GM21423 (cell line): ENCODE results near the gene TRIM27.
"Not testable (repeated sequence)": the region's sequence is repeated elsewhere in the genome, so short reads cannot be mapped to it uniquely, and the experiment has no call there.

ENCODE experiments used
- ATAC-seq: cut with Tn5 transposase; IDR thresholded peaks from one replicate; pipeline ENCODE4 v1.9.1; 2021; ENCODE audit warnings: mild to moderate bottlenecking, moderate library complexity; ENCODE audit not compliant: unreplicated experiment

TRIM27 gene

DNA sequence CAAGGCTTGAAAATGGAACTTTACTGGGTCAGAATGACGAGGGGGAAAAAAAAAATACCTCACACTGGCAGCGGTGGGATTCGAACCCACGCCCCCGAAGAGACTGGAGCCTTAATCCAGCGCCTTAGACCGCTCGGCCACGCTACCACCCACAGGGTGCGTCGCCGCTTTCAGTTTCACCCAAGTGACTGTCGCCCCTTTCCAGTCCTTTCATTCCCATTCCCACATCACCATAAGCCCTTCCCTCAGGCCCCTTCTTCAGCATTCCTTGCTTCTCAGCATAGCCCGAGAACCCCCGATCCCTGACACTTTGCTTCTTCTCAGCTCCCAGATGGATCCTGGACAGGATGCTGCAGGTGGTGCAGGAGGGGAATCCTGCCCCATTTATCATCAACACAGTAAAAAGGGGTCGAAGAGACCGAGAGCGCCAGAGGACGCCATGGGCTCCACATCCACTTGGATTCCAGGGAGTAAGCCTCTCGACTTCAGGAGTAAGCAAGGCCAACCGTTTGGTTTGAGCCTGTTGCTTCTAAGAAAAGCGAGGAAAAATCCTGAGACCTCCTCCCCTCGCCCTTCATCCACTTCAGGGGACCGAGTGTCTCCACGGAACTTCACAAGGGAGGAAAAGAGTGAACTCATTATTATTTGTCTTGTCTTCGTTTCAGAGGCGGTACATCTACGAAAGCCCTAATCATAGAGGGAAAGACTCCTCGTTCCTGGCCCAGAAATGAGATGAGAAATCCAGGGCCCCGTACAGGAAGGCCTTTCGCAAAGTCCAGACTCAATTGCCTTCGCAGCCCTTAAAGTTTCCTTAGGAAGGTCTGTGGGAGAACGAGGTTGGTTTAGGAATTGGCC lies 20.0 kb upstream of the TRIM27 start:
- ATAC-seq, result no peak

DNA sequence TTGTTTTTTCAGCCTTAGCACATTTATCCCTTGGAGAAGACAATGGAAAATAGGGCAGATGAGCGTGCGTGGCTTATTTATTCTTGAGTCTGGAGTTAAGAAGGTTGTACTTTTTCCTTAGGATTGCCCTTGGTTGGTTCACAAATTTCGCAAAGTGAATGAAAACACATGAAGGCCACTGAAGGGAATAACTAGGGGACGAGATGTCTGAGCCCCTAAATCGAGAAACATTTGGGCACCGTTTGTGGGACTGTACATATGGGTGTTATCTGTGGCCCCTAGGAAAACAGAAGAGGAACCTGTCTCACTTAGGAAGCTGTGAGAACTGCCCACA lies 19.4 kb upstream of the TRIM27 start:
- ATAC-seq, result no peak

DNA sequence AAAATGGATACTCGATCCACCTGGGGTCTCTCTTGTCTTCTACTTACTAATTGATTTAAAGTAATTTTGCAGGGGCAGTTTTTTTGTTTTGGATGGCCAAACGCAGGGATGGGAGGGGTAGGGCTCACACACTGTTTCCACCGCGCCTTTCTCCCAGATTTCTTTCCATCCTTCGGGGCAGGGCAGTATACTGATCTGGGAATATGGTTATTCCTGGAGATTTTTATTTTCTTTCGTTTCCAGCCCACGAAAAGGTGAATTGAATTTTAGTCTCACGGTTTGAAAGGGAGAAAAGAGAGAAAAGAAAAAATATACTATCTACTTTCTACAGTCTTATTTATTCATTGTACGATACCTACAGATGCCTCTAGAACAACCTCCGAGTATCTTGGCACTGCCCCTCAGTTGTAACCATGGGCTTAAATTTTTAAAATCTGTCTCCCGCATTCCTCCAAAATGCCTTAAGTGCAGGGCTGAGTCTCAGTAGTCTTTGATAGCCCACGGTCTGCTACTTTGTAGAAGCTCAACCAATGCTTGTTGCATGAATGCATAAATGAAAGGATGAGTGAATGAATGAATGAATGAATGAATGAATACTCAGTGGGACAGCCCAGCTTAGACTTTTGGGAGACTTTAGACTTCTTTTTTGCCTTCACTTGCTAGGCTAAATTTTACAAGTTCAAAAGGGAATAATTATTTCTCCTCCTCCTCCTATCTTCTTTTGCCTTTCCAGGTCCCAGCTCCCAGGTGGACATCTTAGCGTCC lies 18.1 kb upstream of the TRIM27 start:
- ATAC-seq, result no peak

DNA sequence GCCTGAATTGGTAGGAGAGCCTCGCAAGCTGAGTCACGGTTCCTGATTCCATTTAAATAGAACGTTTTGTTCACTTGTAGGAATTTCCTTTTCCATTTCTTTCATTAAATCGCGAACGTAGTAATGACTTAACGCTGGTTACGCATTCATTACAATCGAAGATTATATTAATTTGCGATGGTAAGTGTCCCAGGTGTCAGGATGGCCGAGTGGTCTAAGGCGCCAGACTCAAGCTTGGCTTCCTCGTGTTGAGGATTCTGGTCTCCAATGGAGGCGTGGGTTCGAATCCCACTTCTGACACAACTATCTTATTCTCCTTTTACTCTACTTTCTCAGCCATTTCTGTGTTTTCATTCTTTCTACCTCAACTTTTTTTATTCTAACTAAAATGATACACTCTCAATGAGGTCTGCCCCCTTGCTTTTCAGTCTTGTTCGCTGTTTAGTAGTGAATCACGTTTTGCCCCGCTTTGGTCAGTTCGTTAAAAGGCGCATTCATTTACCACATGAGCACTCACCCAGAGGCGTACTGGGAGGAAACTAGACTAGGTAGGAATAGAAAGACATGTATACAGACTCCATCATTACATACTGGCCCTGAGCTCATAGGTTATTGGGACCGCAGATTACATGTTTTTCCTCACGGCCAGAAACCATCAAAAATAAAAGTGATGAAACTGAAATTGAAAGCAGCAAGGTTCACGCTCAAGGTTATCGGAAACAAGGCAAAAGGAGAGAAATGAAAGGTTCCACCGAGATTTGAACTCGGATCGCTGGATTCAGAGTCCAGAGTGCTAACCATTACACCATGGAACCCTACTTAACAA lies 17.3 kb upstream of the TRIM27 start:
- peak; percentile 54 for ATAC-seq

DNA sequence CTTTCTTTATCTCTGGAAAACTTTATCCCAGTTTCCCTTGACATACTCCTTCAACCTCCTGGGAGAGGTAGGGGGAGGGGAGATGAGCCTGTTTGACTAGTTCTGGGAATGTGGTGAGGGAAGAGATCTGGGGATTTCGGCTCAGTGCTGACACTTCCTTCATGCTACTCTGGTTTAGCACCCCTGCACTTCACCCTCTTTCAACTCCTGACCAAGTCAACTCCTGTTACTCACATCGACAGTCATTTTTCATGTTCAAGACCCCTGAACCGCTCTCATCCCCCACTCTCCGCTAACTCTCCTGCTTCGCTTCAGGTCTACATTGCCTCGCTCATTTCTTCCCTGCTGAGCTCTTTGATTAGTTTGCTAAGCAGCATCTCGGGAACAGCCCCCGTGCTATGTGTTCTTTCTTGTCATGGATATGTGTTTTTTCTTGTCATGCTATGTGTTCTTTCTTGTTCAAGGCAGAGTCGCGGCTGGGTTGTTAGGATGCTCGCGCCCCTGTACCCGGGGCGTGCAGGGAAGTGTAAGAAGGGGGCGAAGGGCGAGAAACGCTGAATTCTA lies 16.6 kb upstream of the TRIM27 start:
- ATAC-seq, result peak; percentile 30

DNA sequence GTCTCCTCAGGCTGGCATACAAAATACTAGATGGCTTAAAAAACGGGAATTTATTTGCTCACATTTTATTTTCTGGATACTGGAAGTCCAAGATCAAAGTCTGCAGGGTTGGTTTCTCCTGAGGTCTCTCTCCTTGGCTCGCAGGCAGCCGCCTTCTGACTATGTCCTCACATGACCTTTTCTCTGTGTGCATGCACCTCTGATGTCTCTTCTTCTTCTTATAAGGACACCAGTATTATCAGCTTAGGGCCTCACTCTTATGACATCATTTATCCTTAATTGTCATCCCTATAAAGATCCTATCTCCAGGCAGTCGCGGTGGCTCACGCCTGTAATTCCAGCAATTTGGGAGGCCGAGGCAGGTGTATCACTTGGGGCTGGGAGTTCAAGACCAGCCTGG lies 9.3 kb upstream of the TRIM27 start:
- no peak for ATAC-seq

DNA sequence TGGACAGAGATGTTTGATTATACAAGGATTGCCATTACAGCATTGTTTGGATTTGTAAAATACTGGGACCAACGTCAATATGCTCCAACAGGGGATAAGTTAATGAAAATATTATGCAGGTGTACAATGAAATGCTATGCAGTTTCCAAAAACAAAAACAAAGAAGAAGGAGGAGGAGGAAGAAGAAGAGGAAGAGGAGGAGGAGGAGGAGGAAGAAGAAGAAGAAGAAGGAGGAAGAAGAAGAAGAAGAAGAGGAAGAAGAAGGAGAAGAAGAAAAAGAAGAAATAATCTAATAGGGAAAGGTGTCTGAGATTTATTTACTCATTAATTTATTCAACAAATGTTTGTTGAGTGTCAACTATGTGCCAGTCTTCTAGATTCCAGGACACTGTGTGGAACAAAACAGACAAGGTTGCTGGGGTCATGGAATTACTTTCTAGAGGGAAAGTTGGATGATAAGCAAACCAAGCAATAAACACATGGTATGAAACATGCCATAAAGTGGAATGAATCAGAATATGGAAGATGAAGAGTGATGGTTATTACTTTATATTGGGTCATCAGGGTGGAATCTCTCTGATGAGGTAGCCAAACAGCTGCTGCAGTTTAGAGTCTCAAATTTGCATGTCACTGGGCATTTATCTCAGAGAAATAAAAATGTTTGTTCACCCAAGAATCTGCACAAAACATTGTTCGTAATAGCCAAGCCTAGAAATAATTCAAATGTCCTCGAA lies 6.3 kb upstream of the TRIM27 start:
- no peak for ATAC-seq

DNA sequence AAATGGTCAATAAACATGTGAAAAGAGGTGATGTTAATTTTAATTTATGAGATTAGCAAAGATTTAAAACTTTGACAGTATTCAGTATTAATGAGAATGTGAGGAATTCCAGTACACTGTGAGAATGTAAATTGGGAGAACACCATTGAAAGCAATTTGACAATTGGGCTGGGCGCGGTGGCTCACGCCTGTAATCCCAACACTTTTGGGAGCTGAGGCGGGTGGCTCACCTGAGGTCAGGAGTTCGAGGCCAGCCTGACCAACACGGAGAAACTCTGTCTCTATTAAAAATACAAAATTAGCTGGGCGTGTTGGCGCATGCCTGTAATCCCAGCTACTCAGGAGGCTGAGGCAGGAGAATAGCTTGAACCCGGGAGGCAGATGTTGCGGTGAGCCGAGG lies 5.6 kb upstream of the TRIM27 start:
- ATAC-seq, result not testable (repeated sequence)

DNA sequence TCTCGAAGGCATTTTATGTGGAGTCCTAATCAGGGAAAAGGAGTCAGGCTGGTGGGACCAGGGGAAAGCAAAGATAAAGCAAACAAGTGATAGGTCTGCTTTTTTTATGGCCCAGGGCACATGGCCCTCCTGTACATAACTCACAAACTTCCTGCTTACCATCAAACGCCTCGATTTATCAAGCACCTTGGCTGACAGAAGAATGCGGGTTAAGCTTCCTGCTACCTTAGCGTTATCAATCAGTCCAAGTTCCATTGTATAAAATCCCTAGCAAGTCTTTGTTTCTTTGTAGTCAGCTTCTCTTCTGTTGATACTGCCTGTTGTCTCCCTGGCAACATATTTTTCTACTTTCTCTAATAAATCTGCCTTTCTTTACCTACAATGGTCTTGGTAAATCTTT lies 4.1 kb upstream of the TRIM27 start:
- ATAC-seq, result no peak

DNA sequence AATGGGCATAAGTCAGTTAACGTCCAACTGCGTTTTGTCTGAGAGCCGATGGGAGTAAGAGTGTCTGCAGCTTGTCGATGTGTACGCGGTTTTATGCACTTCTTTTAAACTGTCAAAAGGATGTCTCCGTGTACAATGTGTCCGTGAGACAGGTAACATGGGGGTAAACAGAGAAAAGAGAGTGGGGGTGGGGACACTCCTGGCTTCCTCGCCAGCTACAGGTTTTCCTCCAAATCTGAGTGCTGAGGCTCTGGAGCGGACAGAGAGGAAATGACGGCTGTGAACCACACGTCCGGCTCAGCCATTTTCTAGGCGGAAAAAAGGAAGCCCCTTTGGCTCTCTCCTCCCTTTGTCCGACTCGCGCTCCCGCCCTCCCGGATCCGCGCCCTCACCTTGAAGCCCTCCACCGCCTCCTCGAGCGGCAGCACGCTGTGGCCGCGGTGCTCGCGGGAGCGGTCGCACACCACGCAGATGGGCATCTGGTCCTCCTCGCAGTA lies 916 bp downstream of the TRIM27 start:
- ATAC-seq, result peak; percentile 29

DNA sequence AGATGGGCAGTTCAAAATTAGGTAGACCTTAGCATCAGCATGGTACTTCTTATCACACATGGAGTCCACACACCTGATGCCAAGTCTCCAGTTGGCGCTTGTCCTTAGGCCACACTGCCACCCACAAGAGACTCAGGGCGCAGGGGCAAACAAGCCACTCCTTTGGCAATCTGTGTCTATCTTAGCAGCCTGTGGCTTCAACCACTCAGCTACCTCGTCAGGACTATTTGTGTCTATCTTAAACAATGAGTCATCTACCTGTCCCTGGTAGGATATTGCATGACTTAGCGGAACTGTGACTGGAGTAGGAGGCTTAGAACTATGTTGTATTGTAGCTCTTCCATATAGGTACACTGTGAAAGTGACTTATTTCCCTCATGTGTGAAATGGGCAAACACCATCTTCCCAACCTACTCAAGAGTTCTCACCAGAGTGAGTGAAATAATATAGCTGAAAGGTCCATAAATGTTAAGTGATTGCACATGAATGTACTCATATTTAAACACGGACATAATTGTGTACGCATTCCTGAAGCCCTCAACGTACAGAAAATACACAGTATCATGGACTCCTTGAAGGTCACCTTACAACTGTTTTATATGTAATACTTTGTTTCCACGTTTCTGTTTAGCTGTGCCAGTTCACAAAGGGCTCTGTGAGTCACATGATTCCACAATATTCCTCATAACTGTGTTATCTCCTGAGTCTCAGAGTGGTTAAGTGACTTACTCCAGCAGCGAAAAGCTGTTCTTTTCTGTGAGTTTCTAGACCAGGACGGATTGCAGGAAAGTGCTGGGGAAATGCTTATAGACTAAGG lies 1.6 kb downstream of the TRIM27 start:
- no peak for ATAC-seq

DNA sequence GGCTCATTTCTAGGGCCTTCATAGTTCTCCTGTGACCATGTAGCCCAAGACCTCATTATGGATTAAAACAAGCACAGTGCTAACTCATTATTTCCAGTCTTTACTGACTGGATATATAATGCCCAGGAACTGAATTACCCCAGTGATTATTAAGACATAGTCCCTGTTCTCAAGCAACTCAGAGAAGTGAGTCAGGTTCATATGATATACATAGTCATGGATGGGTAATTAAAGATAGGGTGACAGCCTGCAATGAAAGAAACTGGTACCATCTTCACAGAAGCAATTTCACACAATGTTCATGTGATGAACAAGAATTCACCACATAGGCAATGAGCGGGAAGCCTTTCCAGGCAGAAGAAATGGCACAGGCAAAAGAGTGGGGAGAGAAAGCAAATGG lies 3.5 kb downstream of the TRIM27 start:
- ATAC-seq, result no peak

DNA sequence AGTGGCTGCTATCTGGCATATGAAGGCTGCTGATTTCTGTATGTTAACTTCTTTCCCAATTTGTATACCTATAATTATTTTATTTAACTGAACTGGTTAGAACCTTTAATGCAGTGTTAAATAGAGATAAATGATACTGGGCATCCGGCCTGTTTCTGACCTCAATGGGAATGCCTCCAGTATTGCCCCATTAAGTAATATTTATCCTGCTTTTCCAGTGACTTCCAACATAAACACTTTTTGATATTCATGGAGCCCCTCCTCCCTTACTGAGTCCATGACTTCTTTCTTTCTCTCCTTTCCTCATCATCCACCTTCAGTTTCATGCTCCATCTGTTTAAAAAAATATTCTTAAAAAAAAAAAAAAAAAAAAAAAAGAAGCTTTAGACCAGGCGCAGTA lies 8.8 kb downstream of the TRIM27 start:
- no peak for ATAC-seq

DNA sequence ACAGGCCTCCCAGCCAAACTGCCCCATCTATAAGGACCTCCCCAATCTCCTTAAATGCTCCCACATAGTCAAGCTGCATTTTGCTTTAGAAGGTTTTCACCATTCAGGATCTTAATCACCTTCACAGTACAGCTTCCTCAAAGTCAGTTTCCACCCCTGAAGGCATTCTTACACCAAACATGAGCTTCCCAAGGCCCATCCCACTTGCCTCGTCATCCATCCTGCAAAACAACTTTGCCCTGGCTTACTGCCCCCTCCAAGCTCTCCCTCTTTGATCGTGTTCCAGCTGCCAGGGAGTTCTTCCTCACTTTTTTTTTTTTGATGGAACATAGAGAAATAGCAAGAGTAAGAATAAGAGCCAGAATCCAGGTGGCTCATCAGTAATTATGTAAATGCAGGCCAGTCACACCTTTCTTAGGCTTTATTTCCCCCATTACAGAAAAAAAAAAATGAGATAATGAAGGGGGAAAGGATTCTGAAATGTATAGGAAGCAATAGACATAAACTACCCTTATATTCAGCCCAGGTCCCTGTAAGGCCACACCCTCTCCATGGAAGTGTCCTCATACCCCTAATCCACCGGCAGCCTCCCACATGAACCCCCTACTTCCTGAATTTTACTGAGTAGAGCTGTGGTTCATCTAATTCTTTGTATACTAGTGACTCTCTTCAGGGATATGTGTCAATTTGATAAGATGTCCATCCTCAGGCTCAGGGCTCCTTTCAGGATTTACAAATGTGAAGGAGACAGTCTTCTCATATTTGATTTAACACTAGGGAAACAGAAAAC lies 12.7 kb downstream of the TRIM27 start:
- ATAC-seq, result no peak

DNA sequence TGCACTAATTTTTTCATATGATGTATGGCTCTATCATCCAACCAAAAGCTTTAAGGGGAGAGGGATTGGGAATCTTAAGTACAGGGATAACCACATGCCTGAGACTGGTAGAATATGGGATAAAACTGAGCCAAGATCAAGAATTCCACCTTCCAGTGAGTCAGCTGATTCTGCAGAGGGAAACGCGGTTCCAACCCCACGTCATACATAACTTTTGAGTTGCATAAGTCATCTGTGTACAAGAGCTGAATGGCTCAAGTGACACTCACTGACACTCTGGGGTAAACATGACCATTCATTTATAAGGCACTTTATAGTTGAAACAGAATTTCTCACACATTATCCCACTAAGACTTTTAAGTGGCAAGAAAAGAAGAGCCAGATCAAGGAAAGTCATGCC lies 16.4 kb downstream of the TRIM27 start:
- ATAC-seq, result no peak

DNA sequence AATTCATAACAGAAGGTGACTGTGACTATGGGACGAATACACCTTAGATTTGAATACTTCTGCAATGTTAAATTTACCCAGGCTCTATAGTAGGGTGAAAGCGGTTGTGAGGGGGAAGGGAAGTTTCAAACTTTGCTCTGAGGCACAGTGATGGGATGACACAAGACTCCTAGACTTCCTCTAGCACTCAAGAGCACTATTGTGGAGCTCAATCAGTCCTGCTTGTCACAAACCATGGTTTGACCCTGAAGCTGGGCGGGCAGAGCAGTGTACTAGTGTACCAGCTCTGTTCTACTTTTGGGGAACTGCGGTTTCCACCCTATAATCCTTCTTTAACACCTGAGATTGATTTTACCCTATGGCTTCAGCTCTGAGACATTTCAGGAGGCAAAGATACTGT lies 17.1 kb downstream of the TRIM27 start:
- ATAC-seq, result no peak

DNA sequence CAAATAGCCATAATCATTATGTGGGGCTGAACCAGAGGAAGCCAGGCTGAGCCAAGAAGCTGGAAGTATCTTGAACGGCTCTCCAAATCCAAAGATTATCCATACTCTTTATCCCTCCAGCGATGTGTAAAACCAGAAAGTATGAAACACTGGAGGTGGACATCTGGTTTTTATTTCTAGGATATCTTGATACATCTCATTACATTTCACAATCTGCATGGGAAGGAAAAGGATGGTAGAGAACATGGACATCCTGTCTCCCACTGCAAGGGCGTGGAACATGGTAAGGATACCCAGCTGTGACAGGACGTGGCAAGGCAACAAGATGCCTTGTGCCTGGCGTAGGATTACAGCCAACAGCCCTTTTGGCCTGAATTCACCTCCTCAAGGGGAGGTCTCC lies 20.1 kb downstream of the TRIM27 start:
- no peak for ATAC-seq

DNA sequence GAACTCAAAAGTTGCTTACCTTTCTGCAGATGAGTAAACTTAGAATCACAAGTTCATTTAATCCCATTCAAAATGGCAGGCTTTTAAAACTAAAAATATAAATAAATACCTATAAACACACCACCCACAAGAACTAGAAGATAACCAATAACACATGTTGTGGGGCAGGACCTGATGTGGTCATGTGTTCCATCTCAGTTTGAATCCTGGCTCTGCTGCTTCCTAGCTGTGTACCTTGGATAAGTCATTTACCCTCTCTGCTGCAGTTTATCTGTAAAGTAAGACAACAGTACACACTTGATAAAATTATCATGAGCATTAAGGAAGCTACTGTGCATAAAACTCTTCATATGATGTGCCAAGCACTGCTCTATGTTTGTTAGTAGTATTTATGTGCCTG lies 22.0 kb downstream of the TRIM27 start:
- no peak for ATAC-seq
